ENCODE data around the gene VMO1.
A peak's percentile ranks its signal among the peaks of the same experiment; 100 is the strongest.

VMO1 gene

GRCh38 chr17:4796552-4796920, 10.4 kb upstream of the VMO1 start:
- DNase-seq = no peak

- no peak for DNase-seq
Measured at GRCh38 chr17:4795168-4795567, 9.0 kb upstream of the VMO1 start.

- DNase-seq = no peak
Measured at GRCh38 chr17:4790705-4791088, 4.5 kb upstream of the VMO1 start.

- peak; percentile 69 for DNase-seq
Measured at GRCh38 chr17:4789951-4790704, 4.0 kb upstream of the VMO1 start.

- DNase-seq = no peak
Measured at GRCh38 chr17:4789701-4789950, 3.5 kb upstream of the VMO1 start.

- no peak for DNase-seq
Measured at GRCh38 chr17:4788807-4789700, 2.9 kb upstream of the VMO1 start, which contains the start of gene GLTPD2. Gene GLTPD2, plus strand, starts transcription at chr17:4788964. Its CDS starts 48 bp downstream, at chr17:4789012.

GRCh38 chr17:4788159-4788806, 2.1 kb upstream of the VMO1 start:
- DNase-seq = no peak

GRCh38 chr17:4786516-4786915, 352 bp upstream of the VMO1 start:
- no peak for DNase-seq

GRCh38 chr17:4785311-4786105, 656 bp downstream of the VMO1 start:
- DNase-seq = no peak

- no peak for DNase-seq
Measured at GRCh38 chr17:4782652-4783051, 3.5 kb downstream of the VMO1 start.

- no peak for DNase-seq
Measured at GRCh38 chr17:4780325-4780955, 5.7 kb downstream of the VMO1 start.

GRCh38 chr17:4777969-4778760, 8.0 kb downstream of the VMO1 start:
- no peak for DNase-seq

GRCh38 chr17:4772235-4772613, 13.9 kb downstream of the VMO1 start:
- no peak for DNase-seq

- no peak for DNase-seq
Measured at GRCh38 chr17:4771519-4772234, 14.5 kb downstream of the VMO1 start, which contains the start of gene TM4SF5. Gene TM4SF5, plus strand, starts transcription at chr17:4771886. Its CDS starts 37 bp downstream, at chr17:4771923.

- no peak for DNase-seq
Measured at GRCh38 chr17:4769628-4770027, 16.5 kb downstream of the VMO1 start.

- no peak for DNase-seq
Measured at GRCh38 chr17:4768298-4768697, 17.9 kb downstream of the VMO1 start.

- no peak for DNase-seq
Measured at GRCh38 chr17:4766723-4767122, 19.4 kb downstream of the VMO1 start.

GRCh38 chr17:4766201-4766600, 20.0 kb downstream of the VMO1 start:
- DNase-seq = no peak

- no peak for DNase-seq
Measured at GRCh38 chr17:4764595-4764994, 21.6 kb downstream of the VMO1 start.

GRCh38 chr17:4759776-4760236, 26.4 kb downstream of the VMO1 start:
- no peak for DNase-seq

GRCh38 chr17:4753392-4753791, 32.8 kb downstream of the VMO1 start:
- DNase-seq = no peak

All from activated gamma-delta T cell treated with Interleukin-2 at 50 U/mL for 16 hours (primary cell).